SK-N-SH (cell line): Measurements from ENCODE around the gene FANCL. TPM values are rescaled to one million over a fixed set of nuclear protein-coding genes. Genes with fewer than 3 reads are reported as not detected.
"Not testable (repeated sequence)": the region's sequence is repeated elsewhere in the genome, so short reads cannot be mapped to it uniquely, and the experiment has no call there.

Experiments
- CTCF ChIA-PET: fragments of 300-600, 350-600 bp; formaldehyde crosslinking; extraction: SDS; loops from one replicate; lab custom pipeline; 2021; lab: Yijun Ruan, JAX
- POLR2A ChIA-PET: fragments of 350-600 bp; sonication (Branson Sonifier 250); formaldehyde crosslinking; extraction: SDS; loops from one replicate; lab custom pipeline; 2020; ENCODE audit warnings: antibody characterized with exemption, inconsistent platforms; lab: Yijun Ruan, JAX
- DNase-seq: peaks from one replicate; pipeline ENCODE4 v3.0.0; 2012
- H2AFZ ChIP-seq: fragments of 200-600 bp; sonication (generic); 2 replicates; pipeline ENCODE4 v1.8.1; 2016; ENCODE audit warnings: antibody characterized with exemption, mild to moderate bottlenecking, low read depth
- H3F3A ChIP-seq: fragments of 200-600 bp; sonication (generic); replicated peaks from 2 replicates; pipeline ENCODE3; 2016; ENCODE audit warnings: antibody characterized with exemption, mild to moderate bottlenecking; ENCODE audit not compliant: insufficient read depth
- H3K27ac ChIP-seq, 2 experiments: fragments of 200-500 bp in 1 of 2; fragments of 200-600 bp in 1 of 2; sonication (Bioruptor generic) in 1 of 2; sonication (generic), shearing (Covaris generic) in 1 of 2; 2 replicates each; pipeline versions ENCODE4 v1.5.1 to v1.6.1; 2014 to 2016; ENCODE audit warnings: low read depth in 2 of 2, inconsistent platforms in 1 of 2, low read length in 1 of 2, mild to moderate bottlenecking in 1 of 2, mixed read lengths in 1 of 2
- H3K27me3 ChIP-seq: fragments of 200-600 bp; sonication (generic), shearing (Covaris generic); 2 replicates; pipeline ENCODE4 v1.6.1; 2016; ENCODE audit warnings: mixed run types; ENCODE audit not compliant: insufficient read depth
- H3K36me3 ChIP-seq, 2 experiments: fragments of 200-500 bp in 1 of 2; fragments of 200-600 bp in 1 of 2; sonication (Bioruptor generic) in 1 of 2; sonication (generic) in 1 of 2; replicated peaks in 1 of 2; 2 replicates each; pipeline versions ENCODE3 to v1.5.1; 2014 to 2016; ENCODE audit warnings: low read length in 1 of 2, mild to moderate bottlenecking in 1 of 2; ENCODE audit not compliant: insufficient read depth in 2 of 2, control insufficient read depth in 1 of 2
- H3K4me1 ChIP-seq, 2 experiments: fragments of 200-500 bp in 1 of 2; fragments of 200-600 bp in 1 of 2; sonication (Bioruptor generic) in 1 of 2; sonication (generic), shearing (Covaris generic) in 1 of 2; 2 replicates each; pipeline versions ENCODE4 v1.5.1 to v1.6.1; 2014 to 2016; ENCODE audit warnings: low read depth in 1 of 2, low read length in 1 of 2, mixed run types in 1 of 2; ENCODE audit not compliant: insufficient read depth in 2 of 2, control insufficient read depth in 1 of 2
- H3K4me2 ChIP-seq: fragments of 200-600 bp; sonication (generic), shearing (Covaris generic); 2 replicates; pipeline ENCODE4 v1.6.1; 2017; ENCODE audit warnings: mixed run types
- H3K4me3 ChIP-seq, 2 experiments: fragments of 200-500 bp in 1 of 2; fragments of 200-600 bp in 1 of 2; sonication (Bioruptor generic) in 1 of 2; sonication (generic), shearing (Covaris generic) in 1 of 2; 2 replicates each; pipeline versions ENCODE4 v1.5.1 to v1.8.1; 2014 to 2016; ENCODE audit warnings: low read depth in 2 of 2, inconsistent platforms in 1 of 2, low read length in 1 of 2, mild to moderate bottlenecking in 1 of 2, mixed read lengths in 1 of 2, moderate library complexity in 1 of 2
- H3K79me2 ChIP-seq: fragments of 200-600 bp; sonication (generic); 2 replicates; pipeline ENCODE4 v1.8.1; 2017; ENCODE audit warnings: mild to moderate bottlenecking; ENCODE audit not compliant: insufficient read depth
- H3K9ac ChIP-seq: fragments of 200-600 bp; sonication (generic); 2 replicates; pipeline ENCODE4 v1.6.1; 2017; ENCODE audit warnings: mixed run types
- H3K9me2 ChIP-seq: fragments of 200-600 bp; sonication (generic); 2 replicates; pipeline ENCODE4 v1.6.1; 2017; ENCODE audit warnings: mixed run types
- H3K9me3 ChIP-seq: fragments of 200-600 bp; sonication (generic); 2 replicates; pipeline ENCODE4 v1.6.1; 2017; ENCODE audit warnings: mixed run types, mild to moderate bottlenecking, moderate library complexity
- H4K20me1 ChIP-seq: fragments of 200-600 bp; sonication (generic); 2 replicates; pipeline ENCODE4 v1.6.1; 2017; ENCODE audit warnings: mild to moderate bottlenecking, mixed run types; ENCODE audit not compliant: insufficient read depth
- CHD2 ChIP-seq: fragments of 150-350 bp; IDR thresholded peaks from 2 replicates; pipeline ENCODE4 v1.6.1; 2018; ENCODE audit warnings: low read length; ENCODE audit not compliant: partially characterized antibody
- CTCF ChIP-seq: fragments of 200-600 bp; sonication (generic); IDR thresholded peaks from 2 replicates; pipeline ENCODE4 v1.6.1; 2017; ENCODE audit warnings: antibody characterized with exemption, mild to moderate bottlenecking, moderate library complexity
- EP300 ChIP-seq, 2 experiments: IDR thresholded peaks; 2 replicates each; pipeline versions ENCODE4 v1.4.0 to v1.6.1; 2012; ENCODE audit warnings: borderline replicate concordance in 1 of 2, low read depth in 1 of 2, low read length in 1 of 2
- EZH2phosphoT487 ChIP-seq: fragments of 200-600 bp; sonication (generic); IDR thresholded peaks from 2 replicates; pipeline ENCODE4 v1.6.1; 2017; ENCODE audit warnings: low read depth, mixed run types, mild to moderate bottlenecking, antibody characterized with exemption, moderate library complexity, borderline replicate concordance
- FOXJ3 ChIP-seq: sonication (generic); formaldehyde crosslinking; IDR thresholded peaks from 2 replicates; pipeline ENCODE4 v1.5.1; 2020; ENCODE audit warnings: mild to moderate bottlenecking, missing genetic modification reagents
- FOXM1 ChIP-seq: IDR thresholded peaks from 2 replicates; pipeline ENCODE4 v1.4.0; 2012; ENCODE audit warnings: low read depth, mild to moderate bottlenecking
- GABPA ChIP-seq: IDR thresholded peaks from 2 replicates; pipeline ENCODE4 v1.4.0; 2012; ENCODE audit warnings: low read depth, mild to moderate bottlenecking
- GATA2 ChIP-seq: sonication (generic); formaldehyde crosslinking; IDR thresholded peaks from 2 replicates; pipeline ENCODE4 v1.5.0; 2020; ENCODE audit warnings: mild to moderate bottlenecking, missing genetic modification reagents
- NFIC ChIP-seq: IDR thresholded peaks from 2 replicates; pipeline ENCODE4 v1.4.0; 2012; ENCODE audit warnings: borderline replicate concordance
- PBX3 ChIP-seq: IDR thresholded peaks from 2 replicates; pipeline ENCODE4; 2012
- REST ChIP-seq: IDR thresholded peaks from 2 replicates; pipeline ENCODE4 v1.6.1; 2012; ENCODE audit warnings: mild to moderate bottlenecking, low read depth, low read length, moderate library complexity
- RXRA ChIP-seq: IDR thresholded peaks from 2 replicates; pipeline ENCODE4 v1.4.0; 2012; ENCODE audit warnings: low read depth, mild to moderate bottlenecking, borderline replicate concordance
- SIN3A ChIP-seq: IDR thresholded peaks from 2 replicates; pipeline ENCODE4 v1.6.1; 2012; ENCODE audit warnings: low read depth, mild to moderate bottlenecking, low read length, moderate library complexity, borderline replicate concordance
- TEAD4 ChIP-seq: IDR thresholded peaks from 2 replicates; pipeline ENCODE4 v1.4.0; 2012; ENCODE audit warnings: mild to moderate bottlenecking, borderline replicate concordance; ENCODE audit not compliant: insufficient read depth
- USF2 ChIP-seq: fragments of 150-350 bp; IDR thresholded peaks from 2 replicates; pipeline ENCODE4 v1.6.1; 2017; ENCODE audit warnings: antibody characterized with exemption, low read length, low read depth, borderline replicate concordance
- YY1 ChIP-seq: IDR thresholded peaks from 2 replicates; pipeline ENCODE4 v1.4.0; 2012; ENCODE audit warnings: low read depth, mild to moderate bottlenecking
- WGBS: methylation state at CpG from one replicate; pipeline ENCODE4 v1.1.6; 2017; ENCODE audit warnings: low lambda C conversion rate; 5-methylcytosine and 5-hydroxymethylcytosine counted together
- polyA plus RNA-seq, 3 experiments: library from polyadenylated mRNA; depleted of rRNA; stranded (reverse); fragments of >200 nt; gene quantifications; 2 replicates each; pipeline ENCODE4 v1.2.3, GENCODE V29; 2012

FANCL gene
- polyA plus RNA-seq, 1 of the 3 experiments (the other 2 are of a cell fraction), result 11.8 TPM

- H2AFZ ChIP-seq, result no peak overlapping the region
- no peak overlapping the region for H3K27ac ChIP-seq
- POLR2A ChIA-PET, result no interaction called here
- CTCF ChIA-PET, result no interaction called here
- H4K20me1 ChIP-seq, result no peaks in the 10 kb centered on the region
- H3K4me1 ChIP-seq, result no peaks in the 10 kb centered on the region
- H3K9ac ChIP-seq, result no peak overlapping the region
- no peak overlapping the region for H3K4me3 ChIP-seq
- H3K79me2 ChIP-seq, result no peaks in the 10 kb centered on the region
- H3F3A ChIP-seq, result no peaks in the 10 kb centered on the region
- H3K9me2 ChIP-seq, result no peaks in the 10 kb centered on the region
- WGBS, result 96% methylated on average over 5 of the region's 5 CpGs
- H3K9me3 ChIP-seq, result no peaks in the 10 kb centered on the region
- TF ChIP-seq YY1 (no peak), FOXM1 (no peak), GABPA (no peak), SIN3A (no peak), CTCF (no peak), CHD2 (no peak), REST (no peak), EZH2phosphoT487 (no peak), USF2 (no peak), EP300 (IDR thresholded peaks at IDR 0.05; ENCODE audit: borderline replicate concordance in 1 of 2, low read depth in 1 of 2, low read length in 1 of 2) (no peak), FOXJ3 (CRISPR knock-in tag) (no peak), TEAD4 (no peak), NFIC (no peak), RXRA (no peak), PBX3 (no peak), GATA2 (no peak)
- no peaks in the 10 kb centered on the region for H3K27me3 ChIP-seq
- no peak for DNase-seq
- no peak overlapping the region for H3K4me2 ChIP-seq
- H3K36me3 ChIP-seq, result peaks cover 0 to 2% of the 10 kb centered on the region in 2 experiments
These were observed 60.5 kb downstream of the FANCL start for GRCh38 chr2:58180635-58181034.

GRCh38 chr2:58180175-58180574, 61.0 kb downstream of the FANCL start:
- H3K4me3 ChIP-seq, H3F3A ChIP-seq, H3K9me3 ChIP-seq, POLR2A ChIA-PET, H3K27ac ChIP-seq, H3K27me3 ChIP-seq, H3K36me3 ChIP-seq, H3K4me1 ChIP-seq, H2AFZ ChIP-seq, H3K9ac ChIP-seq, H4K20me1 ChIP-seq, H3K4me2 ChIP-seq, H3K79me2 ChIP-seq, DNase-seq, H3K9me2 ChIP-seq, CTCF ChIA-PET: not testable (repeated sequence)
- WGBS, result 97% methylated on average over 3 of the region's 3 CpGs

GRCh38 chr2:58177187-58177586, 63.9 kb downstream of the FANCL start:
- H3K36me3 ChIP-seq, H3K27ac ChIP-seq, POLR2A ChIA-PET, H3K4me1 ChIP-seq, H3F3A ChIP-seq, CTCF ChIA-PET, H4K20me1 ChIP-seq, H3K4me2 ChIP-seq, H3K9me2 ChIP-seq, H2AFZ ChIP-seq, DNase-seq, H3K9me3 ChIP-seq, H3K27me3 ChIP-seq, H3K9ac ChIP-seq, H3K4me3 ChIP-seq, H3K79me2 ChIP-seq: not testable (repeated sequence)
- WGBS, result 87% methylated on average over 2 of the region's 4 CpGs
